H9 (cell line): ENCODE results near the gene CEP55. TPM values are rescaled to one million over a fixed set of nuclear protein-coding genes. Genes with fewer than 3 reads are reported as not detected.

Experiments
- DNase-seq: peaks from one replicate; pipeline ENCODE4 v3.0.0-alpha.2; 2017
- H2AFZ ChIP-seq: one replicate; pipeline ENCODE4 v1.6.1; 2013; ENCODE audit warnings: mild to moderate bottlenecking, low read length, control low read depth, moderate library complexity
- H2AK5ac ChIP-seq: 2 replicates; pipeline ENCODE4 v1.6.1; 2013; ENCODE audit warnings: low read length, control low read depth, mixed read lengths; ENCODE audit not compliant: insufficient read length
- H2BK120ac ChIP-seq: one replicate; pipeline ENCODE4 v1.6.1; 2013; ENCODE audit warnings: low read depth, mild to moderate bottlenecking, low read length, control low read depth, inconsistent platforms; ENCODE audit not compliant: poor library complexity, severe bottlenecking
- H2BK12ac ChIP-seq: 2 replicates; pipeline ENCODE4 v1.6.1; 2013; ENCODE audit warnings: low read length, control low read depth, mixed read lengths, low read depth; ENCODE audit not compliant: insufficient read length
- H2BK15ac ChIP-seq: 2 replicates; pipeline ENCODE4 v1.6.1; 2013; ENCODE audit warnings: low read depth, low read length, control low read depth
- H2BK20ac ChIP-seq: one replicate; pipeline ENCODE4 v1.6.1; 2013; ENCODE audit warnings: low read depth, mild to moderate bottlenecking, low read length, control low read depth, inconsistent platforms; ENCODE audit not compliant: poor library complexity, severe bottlenecking
- H2BK5ac ChIP-seq: 2 replicates; pipeline ENCODE4 v1.6.1; 2013; ENCODE audit warnings: low read length, control low read depth, mixed read lengths; ENCODE audit not compliant: insufficient read length
- H3K14ac ChIP-seq: 2 replicates; pipeline ENCODE4 v1.6.1; 2013; ENCODE audit warnings: low read length, control low read depth; ENCODE audit not compliant: insufficient read depth
- H3K18ac ChIP-seq: 2 replicates; pipeline ENCODE4 v1.6.1; 2013; ENCODE audit warnings: low read depth, mild to moderate bottlenecking, mixed read lengths, low read length, control low read depth; ENCODE audit not compliant: insufficient read length
- H3K23ac ChIP-seq: 2 replicates; pipeline ENCODE4 v1.6.1; 2013; ENCODE audit warnings: low read length, control low read depth, mixed read lengths, low read depth; ENCODE audit not compliant: insufficient read length
- H3K23me2 ChIP-seq: 2 replicates; pipeline ENCODE4 v1.6.1; 2013; ENCODE audit warnings: low read depth, mild to moderate bottlenecking, mixed read lengths, low read length, control low read depth; ENCODE audit not compliant: insufficient read length, poor library complexity, severe bottlenecking
- H3K27ac ChIP-seq: 2 replicates; pipeline ENCODE4 v1.5.1; 2013; ENCODE audit warnings: low read length, control low read depth, mixed read lengths, low read depth; ENCODE audit not compliant: insufficient read length
- H3K27me3 ChIP-seq: 2 replicates; pipeline ENCODE4 v1.6.1; 2013; ENCODE audit warnings: low read length, control low read depth, inconsistent platforms; ENCODE audit not compliant: insufficient read depth
- H3K4ac ChIP-seq: 2 replicates; pipeline ENCODE4 v1.6.1; 2013; ENCODE audit warnings: low read depth, mild to moderate bottlenecking, control low read depth, inconsistent platforms, low read length, moderate library complexity
- H3K4me1 ChIP-seq: 2 replicates; pipeline ENCODE4 v1.6.1; 2013; ENCODE audit warnings: low read length, control low read depth, inconsistent platforms; ENCODE audit not compliant: insufficient read depth
- H3K4me2 ChIP-seq: 2 replicates; pipeline ENCODE4 v1.6.1; 2013; ENCODE audit warnings: low read length, control low read depth, mixed read lengths; ENCODE audit not compliant: insufficient read length, insufficient read depth
- H3K56ac ChIP-seq: 2 replicates; pipeline ENCODE4 v1.6.1; 2013; ENCODE audit warnings: low read depth, mild to moderate bottlenecking, mixed read lengths, low read length, control low read depth; ENCODE audit not compliant: insufficient read length
- H3K79me1 ChIP-seq: 2 replicates; pipeline ENCODE4 v1.6.1; 2013; ENCODE audit warnings: low read depth, mild to moderate bottlenecking, moderate library complexity, low read length, control low read depth, inconsistent platforms; ENCODE audit not compliant: insufficient read depth, poor library complexity, severe bottlenecking
- H3K79me2 ChIP-seq: 2 replicates; pipeline ENCODE4 v1.6.1; 2013; ENCODE audit warnings: low read length, control low read depth, inconsistent platforms; ENCODE audit not compliant: insufficient read depth
- H3K9ac ChIP-seq: 2 replicates; pipeline ENCODE4 v1.6.1; 2013; ENCODE audit warnings: low read length, control low read depth, mixed read lengths; ENCODE audit not compliant: insufficient read length; ENCODE audit errors: extremely low read depth
- H3K9me3 ChIP-seq: one replicate; pipeline ENCODE4 v1.6.1; 2013; ENCODE audit warnings: low read depth, low read length, inconsistent platforms; ENCODE audit not compliant: control insufficient read depth
- H3T11ph ChIP-seq: one replicate; pipeline ENCODE4 v1.6.1; 2013; ENCODE audit warnings: mild to moderate bottlenecking, low read length, control low read depth, inconsistent platforms
- H4K20me1 ChIP-seq: one replicate; pipeline ENCODE4 v1.6.1; 2013; ENCODE audit not compliant: control insufficient read depth, insufficient read length, insufficient read depth
- H4K5ac ChIP-seq: 2 replicates; pipeline ENCODE4 v1.6.1; 2013; ENCODE audit warnings: low read depth, mild to moderate bottlenecking, mixed read lengths, low read length, control low read depth; ENCODE audit not compliant: insufficient read length
- H4K8ac ChIP-seq: replicated peaks from 2 replicates; pipeline ENCODE4 v1.6.1; 2013; ENCODE audit warnings: low read length, control low read depth, mixed read lengths, low read depth; ENCODE audit not compliant: insufficient read length
- H4K91ac ChIP-seq: 2 replicates; pipeline ENCODE4 v1.6.1; 2013; ENCODE audit warnings: low read depth, mild to moderate bottlenecking, moderate library complexity, mixed read lengths, low read length, control low read depth; ENCODE audit not compliant: insufficient read length
- H3K27ac Mint-ChIP-seq, 3 experiments: 2 replicates in 2 of 3; 3 replicates in 1 of 3; pipeline ENCODE4 v1.8.0; 2020 to 2021; ENCODE audit warnings: mixed read lengths in 3 of 3, mild to moderate bottlenecking in 1 of 3, moderate library complexity in 1 of 3
- H3K27me3 Mint-ChIP-seq: 2 replicates; pipeline ENCODE4 v1.8.0; 2021; ENCODE audit warnings: low read depth, mild to moderate bottlenecking, moderate library complexity, mixed read lengths
- H3K36me3 Mint-ChIP-seq, 3 experiments: 2 replicates in 2 of 3; 3 replicates in 1 of 3; pipeline ENCODE4 v1.8.0; 2020 to 2021; ENCODE audit warnings: low read depth in 3 of 3, mixed read lengths in 3 of 3; ENCODE audit not compliant: insufficient read depth in 1 of 3
- H3K4me1 Mint-ChIP-seq, 2 experiments: 2 replicates each; pipeline ENCODE4 v1.8.0; 2020; ENCODE audit warnings: mixed read lengths in 2 of 2
- H3K4me3 Mint-ChIP-seq, 2 experiments: 2 replicates in 1 of 2; 3 replicates in 1 of 2; pipeline ENCODE4 v1.8.0; 2020 to 2021; ENCODE audit warnings: mild to moderate bottlenecking in 2 of 2, mixed read lengths in 2 of 2, moderate library complexity in 1 of 2
- H3K9me3 Mint-ChIP-seq, 2 experiments: 2 replicates in 1 of 2; 3 replicates in 1 of 2; pipeline ENCODE4 v1.8.0; 2020; ENCODE audit warnings: mild to moderate bottlenecking in 2 of 2, mixed read lengths in 2 of 2, moderate library complexity in 1 of 2
- CTCF ChIP-seq: fragments of 200-600 bp; sonication (generic); conservative IDR thresholded peaks from 3 replicates; pipeline ENCODE4 v1.8.0; 2021; ENCODE audit warnings: antibody characterized with exemption, mild to moderate bottlenecking
- WGBS: extraction: QIAGEN DNeasy Blood & Tissue Kit; methylation state at CpG from one replicate; pipeline ENCODE4 v1.1.7; 2013; ENCODE audit warnings: missing lambda C conversion rate, low lambda C conversion rate, mixed read lengths; ENCODE audit not compliant: insufficient read length; ENCODE audit errors: extremely low coverage; 5-methylcytosine and 5-hydroxymethylcytosine counted together
- total RNA-seq: library from RNA; stranded (reverse); gene quantifications from 2 replicates; pipeline ENCODE4 v1.2.1, GENCODE V29; 2021

CEP55 gene
- total RNA-seq, 1 experiment from 2014 or later, result 17.8 TPM

GRCh38 chr10:93516006-93516380 lies 19.6 kb downstream of the CEP55 start:
- Histone ChIP-seq H3T11ph (no peak overlapping the region), H3K79me1 (no peaks in the 10 kb centered on the region), H3K23ac (no peak overlapping the region), H3K9me3 (peaks cover 20% of the 10 kb centered on the region), H3K9ac (no peak overlapping the region), H2AFZ (no peak overlapping the region), H3K56ac (no peak overlapping the region), H4K91ac (no peak overlapping the region), H3K18ac (no peak overlapping the region), H4K8ac (no peak overlapping the region), H4K20me1 (no peaks in the 10 kb centered on the region), H3K4ac (no peak overlapping the region), H2BK15ac (no peak overlapping the region), H2AK5ac (no peak overlapping the region), H3K14ac (no peak overlapping the region), H2BK5ac (no peak overlapping the region), H2BK12ac (no peak overlapping the region), H4K5ac (no peak overlapping the region), H3K4me2 (no peak overlapping the region), H3K79me2 (no peaks in the 10 kb centered on the region), H2BK120ac (no peak overlapping the region), H3K4me1 (no peaks in the 10 kb centered on the region), H2BK20ac (no peak overlapping the region), H3K27me3 (no peaks in the 10 kb centered on the region), H3K27ac (no peak overlapping the region), H3K23me2 (no peaks in the 10 kb centered on the region)
- no peaks in the 10 kb centered on the region for H3K27me3 Mint-ChIP-seq
- peaks cover 42 to 74% (median 65%) of the 10 kb centered on the region in 3 experiments for H3K36me3 Mint-ChIP-seq
- H3K4me1 Mint-ChIP-seq, result peaks cover 6 to 7% of the 10 kb centered on the region in 2 experiments
- H3K4me3 Mint-ChIP-seq, result no peak overlapping the region
- peaks cover 15% of the 10 kb centered on the region in 2 experiments for H3K9me3 Mint-ChIP-seq
- no peak for TF ChIP-seq CTCF
- H3K27ac Mint-ChIP-seq, result no peak overlapping the region
- no CpG with 5 or more reads among the region's 1 CpG for whole genome bisulfite sequencing
- no peak for DNase-seq
